ENCODE measurements around the gene SURF2.
A peak's percentile ranks its signal among the peaks of the same experiment; 100 is the strongest.

DNA sequence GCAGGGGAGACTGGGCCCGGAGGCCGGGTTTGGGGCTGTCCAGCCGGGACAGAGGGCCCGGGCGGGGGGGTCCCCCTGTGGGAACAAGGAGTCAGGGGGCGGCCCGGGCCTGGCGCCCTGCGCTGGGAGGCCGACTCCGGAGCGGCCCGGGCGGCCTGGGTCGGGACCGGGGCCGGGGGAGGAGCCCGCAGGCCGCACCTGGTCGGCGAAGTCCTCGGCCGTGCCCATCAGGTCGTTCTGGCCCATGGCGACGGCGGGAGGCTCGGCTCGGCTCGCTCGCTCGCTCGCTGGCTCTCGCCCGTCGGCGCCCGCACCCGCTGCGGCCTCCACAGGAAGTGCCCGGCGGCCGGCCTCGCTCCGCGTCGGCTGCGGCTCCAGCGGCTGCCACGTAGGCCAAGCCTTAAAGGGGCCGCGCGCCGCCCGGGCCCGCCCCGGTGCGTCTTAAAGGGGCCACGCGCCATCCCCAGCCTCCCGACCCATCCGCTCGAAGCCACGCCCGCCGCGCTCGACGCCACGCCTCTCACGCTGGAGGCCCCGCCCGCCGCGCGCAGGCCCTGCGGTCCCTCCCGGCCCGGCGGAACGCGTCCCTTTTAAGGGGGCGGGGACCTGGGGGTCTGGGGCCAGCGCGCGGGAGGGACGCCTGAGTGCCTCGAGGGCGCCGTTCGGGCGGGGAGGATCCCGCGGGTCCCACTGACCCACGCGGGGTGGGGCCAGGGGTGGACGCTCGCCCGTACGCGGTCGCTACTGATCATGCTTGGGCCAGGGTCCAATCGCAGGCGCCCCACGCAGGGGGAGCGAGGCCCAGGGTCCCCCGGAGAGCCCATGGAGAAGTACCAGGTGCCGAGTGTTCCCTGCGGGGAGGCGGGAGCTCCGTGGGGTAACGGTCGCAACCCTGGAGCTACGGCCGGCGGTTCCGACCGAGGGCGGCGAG is 19.6 kb downstream of the SURF2 start, which contains the start of the genes STKLD1 and SURF4:
- TF ChIP-seq POLR2A (IDR thresholded peaks at IDR 0.05; ENCODE audit: low read length) = peak; percentile 81
- TF ChIP-seq GATA1 (IDR thresholded peaks at IDR 0.05; ENCODE audit: low read depth, low read length) = no peak
